HCT116 (cell line): ENCODE data around the gene PRKAG2.

Experiments used
- CTCF ChIP-seq, 3 experiments: fragments of 200-600 bp in 1 of 3; sonication (generic) in 1 of 3; IDR thresholded peaks in 2 of 3; conservative IDR thresholded peaks in 1 of 3; 2 replicates each; pipeline ENCODE4 v1.5.1; 2012 to 2017; ENCODE audit warnings: low read depth in 2 of 3, low read length in 2 of 3, antibody characterized with exemption in 1 of 3, borderline replicate concordance in 1 of 3, control low read depth in 1 of 3, mild to moderate bottlenecking in 1 of 3, mixed read lengths in 1 of 3, mixed run types in 1 of 3, moderate library complexity in 1 of 3; ENCODE audit not compliant: insufficient read depth in 1 of 3
- POLR2AphosphoS5 ChIP-seq: IDR thresholded peaks from 2 replicates; pipeline ENCODE4 v1.6.1; 2011; ENCODE audit warnings: mild to moderate bottlenecking, low read depth, low read length, moderate library complexity
- SIN3A ChIP-seq: IDR thresholded peaks from 2 replicates; pipeline ENCODE4 v1.6.1; 2012; ENCODE audit warnings: low read depth
- ZBTB33 ChIP-seq: IDR thresholded peaks from 2 replicates; pipeline ENCODE4 v1.6.1; 2011; ENCODE audit warnings: mild to moderate bottlenecking, low read length, moderate library complexity; ENCODE audit not compliant: insufficient replicate concordance; ENCODE audit errors: extremely low read depth

- TF ChIP-seq ZBTB33 (no peak), SIN3A (no peak), CTCF (IDR thresholded peaks at IDR 0.05 in 2 of 3, conservative IDR thresholded peaks at IDR 0.05 in 1 of 3; ENCODE audit: borderline replicate concordance in 1 of 3, insufficient read depth in 1 of 3, low read depth in 2 of 3, low read length in 2 of 3) (no peak), POLR2AphosphoS5 (no peak)
Measured at GRCh38 chr7:151648429-151648828, 228.5 kb downstream of the PRKAG2 start.
